Naive thymus-derived CD4-positive, alpha-beta T cell (primary cell): ENCODE data around the gene NAB2. TPM values are rescaled to one million over a fixed set of nuclear protein-coding genes. Genes with fewer than 3 reads are reported as not detected.

Source experiments
- ATAC-seq: fragments of 150-1000 bp; cut with Tn5 transposase; 2 replicates; pipeline ENCODE4 v1.10.0; 2021; ENCODE audit warnings: mild to moderate bottlenecking, moderate library complexity
- CTCF ChIA-PET: fragments of 350-600 bp; sonication (Branson Sonifier 250); formaldehyde crosslinking; loops from one replicate; lab custom pipeline; 2021; ENCODE audit warnings: antibody characterized with exemption; lab: Charles Lee
- POLR2A ChIA-PET: fragments of 350-600 bp; sonication (Branson Sonifier 250); formaldehyde crosslinking; loops from one replicate; lab custom pipeline; 2021; ENCODE audit warnings: antibody characterized with exemption, inconsistent platforms; lab: Charles Lee
- DNase-seq, 9 donors: peaks; one replicate each; pipeline versions ENCODE4 v3.0.0 to v3.0.0-alpha.2; 2020 to 2022; ENCODE audit warnings: mixed read lengths in 1 of 9
- H3K27ac ChIP-seq: one replicate; pipeline ENCODE4 v1.7.0; 2013; ENCODE audit warnings: mild to moderate bottlenecking, low read depth, low read length, moderate library complexity
- H3K27me3 ChIP-seq, 2 donors: one replicate each; pipeline ENCODE4 v1.7.0; 2013; ENCODE audit warnings: low read length in 2 of 2, mild to moderate bottlenecking in 2 of 2, moderate library complexity in 2 of 2; ENCODE audit not compliant: control insufficient read depth in 2 of 2, insufficient read depth in 2 of 2
- H3K36me3 ChIP-seq, 3 experiments: 1 replicate in 2 of 3; 2 replicates in 1 of 3; pipeline ENCODE4 v1.7.0; 2013; ENCODE audit warnings: low read length in 3 of 3, mild to moderate bottlenecking in 3 of 3, moderate library complexity in 1 of 3; ENCODE audit not compliant: insufficient read depth in 3 of 3, control insufficient read depth in 2 of 3
- H3K4me1 ChIP-seq, 2 donors: one replicate each; pipeline ENCODE4 v1.7.0; 2013; ENCODE audit warnings: low read length in 2 of 2, mild to moderate bottlenecking in 2 of 2, moderate library complexity in 1 of 2; ENCODE audit not compliant: control insufficient read depth in 2 of 2, insufficient read depth in 2 of 2
- H3K4me3 ChIP-seq: 2 replicates; pipeline ENCODE4 v1.7.0; 2013; ENCODE audit warnings: mild to moderate bottlenecking, low read length
- H3K9me3 ChIP-seq, 3 experiments: 1 replicate in 2 of 3; 2 replicates in 1 of 3; pipeline ENCODE4 v1.7.0; 2013; ENCODE audit warnings: low read length in 3 of 3; ENCODE audit not compliant: control insufficient read depth in 2 of 3
- H3K27ac Mint-ChIP-seq, 9 donors: one replicate each; pipeline ENCODE4 v1.8.0; 2020 to 2022; ENCODE audit warnings: mixed read lengths in 9 of 9, mild to moderate bottlenecking in 8 of 9, moderate library complexity in 5 of 9, inconsistent platforms in 2 of 9
- H3K27me3 Mint-ChIP-seq, 5 donors: one replicate each; pipeline ENCODE4 v1.8.0; 2021 to 2022; ENCODE audit warnings: mixed read lengths in 5 of 5, mild to moderate bottlenecking in 1 of 5
- H3K36me3 Mint-ChIP-seq, 5 donors: one replicate each; pipeline ENCODE4 v1.8.0; 2020 to 2022; ENCODE audit warnings: mixed read lengths in 5 of 5, mild to moderate bottlenecking in 3 of 5, inconsistent platforms in 1 of 5
- H3K4me1 Mint-ChIP-seq, 7 donors: one replicate each; pipeline ENCODE4 v1.8.0; 2020 to 2022; ENCODE audit warnings: mixed read lengths in 7 of 7, mild to moderate bottlenecking in 3 of 7, inconsistent platforms in 1 of 7
- H3K4me3 Mint-ChIP-seq, 10 donors: one replicate each; pipeline ENCODE4 v1.8.0; 2020 to 2022; ENCODE audit warnings: mild to moderate bottlenecking in 10 of 10, mixed read lengths in 10 of 10, moderate library complexity in 6 of 10, inconsistent platforms in 2 of 10
- H3K9me3 Mint-ChIP-seq, 11 donors: one replicate each; pipeline ENCODE4 v1.8.0; 2020 to 2022; ENCODE audit warnings: mixed read lengths in 11 of 11, mild to moderate bottlenecking in 4 of 11, inconsistent platforms in 1 of 11, moderate library complexity in 1 of 11
- intact Hi-C, 2 donors: fragments of 100-400 bp; cut with micrococcal nuclease; formaldehyde crosslinking; loops; one replicate each; pipeline ENCODE4 v1.15.1; 2023
- polyA plus RNA-seq, 2 donors: library from polyadenylated mRNA; unstranded; fragments of 300-500 nt; fragmentation: Illumina TruSeq; gene quantifications; one replicate each; pipeline ENCODE4 v1.2.3, GENCODE V29; 2021
- total RNA-seq, 6 experiments: library from RNA in 5 of 6; stranded (reverse) in 5 of 6; gene quantifications; 1 replicate in 5 of 6; 2 replicates in 1 of 6; pipeline ENCODE4 v1.2.3 and lab custom pipeline; 2021 to 2026

Gene NAB2
- total and polyA plus RNA-seq, 7 experiments from 2014 or later = 0.46 to 22.4 (median 7.2) TPM

- Histone ChIP-seq H3K27ac (no peak overlapping the region), H3K9me3 (no peaks in the 10 kb centered on the region), H3K27me3 (no peaks in the 10 kb centered on the region), H3K36me3 (no peaks in the 10 kb centered on the region), H3K4me1 (peaks cover 19 to 20% of the 10 kb centered on the region in 2 donors), H3K4me3 (no peak overlapping the region)
- ChIA-PET CTCF (interaction anchor here (1.1 to 2.0 kb wide), 2 partner anchors 17 to 38 kb away, joined by 4 to 8 read pairs; no protein-coding TSS in a partner anchor), POLR2A (interaction anchor here (0.8 to 2.4 kb wide), 6 partner anchors 9 to 29 kb away, joined by 3 to 10 read pairs (median 3); no protein-coding TSS in a partner anchor)
- peak overlapping the region in 8 of 10 donors; percentile 45 to 79 (median 64) for H3K4me3 Mint-ChIP-seq
- ATAC-seq = no peak
- peaks cover 0 to 2% (median 0%) of the 10 kb centered on the region in 11 donors for H3K9me3 Mint-ChIP-seq
- H3K4me1 Mint-ChIP-seq = peaks cover 25 to 39% (median 34%) of the 10 kb centered on the region in 7 donors
- peak overlapping the region in 4 of 9 donors; percentile 9 to 93 (median 58) for H3K27ac Mint-ChIP-seq
- H3K27me3 Mint-ChIP-seq = peaks cover 0 to 6% (median 0%) of the 10 kb centered on the region in 5 donors
- no peak for DNase-seq
- H3K36me3 Mint-ChIP-seq = no peaks in the 10 kb centered on the region
- intact Hi-C loops = loop anchor here (2.0 kb wide), 3 partner anchors 15 to 17 kb away; no protein-coding TSS in a partner anchor
These were observed 42.7 kb upstream of the NAB2 start for GRCh38 chr12:57046086-57046791.

- DNase-seq (peak in 5 of 9 donors; percentile 21 to 54 (median 37)), ATAC-seq (peak; percentile 75)
- peaks cover 0 to 6% (median 0%) of the 10 kb centered on the region in 5 donors for H3K27me3 Mint-ChIP-seq
- H3K27ac Mint-ChIP-seq = peak overlapping the region; percentile 71 to 93 (median 79)
- H3K4me3 ChIP-seq = peak overlapping the region; percentile 11
- peaks cover 25 to 39% (median 34%) of the 10 kb centered on the region in 7 donors for H3K4me1 Mint-ChIP-seq
- intact Hi-C loops = loop anchor here (2.0 kb wide), 3 partner anchors 14 to 16 kb away; no protein-coding TSS in a partner anchor
- no peaks in the 10 kb centered on the region for H3K36me3 Mint-ChIP-seq
- POLR2A ChIA-PET = interaction anchor here (0.7 to 2.4 kb wide), 9 partner anchors 9 to 65 kb away, joined by 3 to 10 read pairs (median 4); partner anchors contain the start of gene STAT6
- no peaks in the 10 kb centered on the region for H3K36me3 ChIP-seq
- H3K9me3 ChIP-seq = no peaks in the 10 kb centered on the region
- H3K4me1 ChIP-seq = peaks cover 19 to 20% of the 10 kb centered on the region in 2 donors
- no peak overlapping the region for H3K27ac ChIP-seq
- CTCF ChIA-PET = interaction anchor here (0.8 to 2.6 kb wide), 7 partner anchors 14 to 41 kb away, joined by 3 to 19 read pairs (median 6); partner anchors contain the start of gene ZBTB39
- H3K27me3 ChIP-seq = no peaks in the 10 kb centered on the region
- H3K4me3 Mint-ChIP-seq = peak overlapping the region; percentile 45 to 79 (median 59)
- H3K9me3 Mint-ChIP-seq = peaks cover 0 to 2% (median 0%) of the 10 kb centered on the region in 11 donors
These were observed 41.7 kb upstream of the NAB2 start for GRCh38 chr12:57046947-57047890.

DNA sequence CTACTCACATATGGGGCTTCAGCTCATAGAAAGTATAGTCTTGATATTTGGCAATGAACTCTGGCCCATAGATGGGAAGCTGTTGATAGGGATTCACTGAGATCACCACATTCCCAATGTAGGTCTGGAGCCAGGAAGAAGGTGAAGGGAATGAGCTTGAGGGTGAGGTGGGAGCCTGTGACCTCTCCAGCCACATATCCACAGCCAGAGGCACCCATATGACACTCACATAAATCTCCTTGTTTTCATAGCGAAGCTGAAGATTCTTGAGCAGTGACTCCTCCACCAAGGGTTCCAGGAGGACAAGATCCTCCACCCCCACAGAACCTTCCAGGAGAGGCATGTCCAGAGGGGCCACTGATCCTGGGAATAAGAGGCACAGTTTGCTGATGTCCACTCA lies 40.9 kb upstream of the NAB2 start:
- ATAC-seq (no peak), DNase-seq (no peak)
- peaks cover 25 to 39% (median 34%) of the 10 kb centered on the region in 7 donors for H3K4me1 Mint-ChIP-seq
- H3K27ac ChIP-seq = no peak overlapping the region
- peaks cover 0 to 3% (median 0%) of the 10 kb centered on the region in 5 donors for H3K36me3 Mint-ChIP-seq
- intact Hi-C loops = loop anchor here (2.0 kb wide), 3 partner anchors 13 to 17 kb away; no protein-coding TSS in a partner anchor
- H3K4me1 ChIP-seq = peaks cover 19 to 20% of the 10 kb centered on the region in 2 donors
- H3K9me3 ChIP-seq = no peaks in the 10 kb centered on the region
- peaks cover 0 to 6% (median 0%) of the 10 kb centered on the region in 5 donors for H3K27me3 Mint-ChIP-seq
- H3K36me3 ChIP-seq = no peaks in the 10 kb centered on the region
- peak overlapping the region in 7 of 10 donors; percentile 45 to 79 (median 59) for H3K4me3 Mint-ChIP-seq
- POLR2A ChIA-PET = interaction anchor here (0.7 to 2.4 kb wide), 8 partner anchors 9 to 64 kb away, joined by 3 to 10 read pairs (median 6); partner anchors contain the start of gene STAT6
- CTCF ChIA-PET = interaction anchor here (0.8 to 2.6 kb wide), 5 partner anchors 14 to 42 kb away, joined by 3 to 19 read pairs (median 6); partner anchors contain the start of gene ZBTB39
- no peak overlapping the region for H3K4me3 ChIP-seq
- H3K27ac Mint-ChIP-seq = peak overlapping the region in 7 of 9 donors; percentile 75 to 93 (median 79)
- peaks cover 0 to 2% (median 0%) of the 10 kb centered on the region in 11 donors for H3K9me3 Mint-ChIP-seq
- H3K27me3 ChIP-seq = no peaks in the 10 kb centered on the region

DNA sequence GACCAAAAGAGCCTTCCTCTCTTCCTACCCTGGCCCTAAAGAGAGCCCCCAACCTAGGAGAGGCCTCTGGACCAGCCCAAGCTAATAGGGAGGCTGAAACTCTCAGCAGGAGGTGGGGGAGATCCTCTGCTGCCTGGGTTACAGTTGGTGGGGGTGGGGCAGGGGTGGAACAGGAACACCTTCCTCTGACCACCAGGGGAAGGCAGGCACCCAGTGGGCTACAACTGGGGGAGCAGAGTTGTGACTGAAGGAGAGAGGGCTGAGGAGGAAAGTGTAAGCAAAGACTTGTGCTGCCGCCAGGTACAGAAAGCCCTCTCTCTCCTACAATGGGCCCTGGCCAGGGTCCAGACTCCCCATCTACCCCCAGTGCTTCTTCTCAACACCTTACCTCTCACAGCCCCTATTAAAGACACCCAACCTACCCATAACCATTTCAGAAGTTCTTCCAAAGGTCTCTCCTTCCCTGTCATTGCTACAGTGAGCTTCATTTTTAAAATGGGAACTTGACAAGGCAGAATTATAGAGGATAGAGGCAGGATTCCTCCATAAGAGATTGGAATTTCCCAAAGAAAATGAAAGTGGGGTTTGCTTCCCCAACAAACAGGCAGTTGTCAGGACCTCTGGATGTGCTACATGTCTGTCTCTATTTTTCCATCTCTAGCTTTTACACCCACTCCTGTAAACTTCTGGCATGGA lies 40.3 kb upstream of the NAB2 start:
- POLR2A ChIA-PET = interaction anchor here (0.6 to 2.4 kb wide), 8 partner anchors 8 to 294 kb away, joined by 3 to 10 read pairs (median 6); partner anchors contain the start of gene STAT6
- CTCF ChIA-PET = interaction anchor here (0.8 to 2.6 kb wide), 4 partner anchors 13 to 40 kb away, joined by 3 to 19 read pairs (median 8); no protein-coding TSS in a partner anchor

GRCh38 chr12:57049119-57049446 lies 39.8 kb upstream of the NAB2 start:
- peaks cover 0 to 6% (median 0%) of the 10 kb centered on the region in 5 donors for H3K27me3 Mint-ChIP-seq
- peak overlapping the region in 1 of 9 donors; percentile 10 for H3K27ac Mint-ChIP-seq
- Histone ChIP-seq H3K4me1 (peaks cover 19 to 20% of the 10 kb centered on the region in 2 donors), H3K4me3 (no peak overlapping the region), H3K27me3 (no peaks in the 10 kb centered on the region), H3K27ac (no peak overlapping the region), H3K36me3 (no peaks in the 10 kb centered on the region), H3K9me3 (no peaks in the 10 kb centered on the region)
- peaks cover 25 to 39% (median 34%) of the 10 kb centered on the region in 7 donors for H3K4me1 Mint-ChIP-seq
- H3K9me3 Mint-ChIP-seq = peaks cover 0 to 2% (median 0%) of the 10 kb centered on the region in 11 donors
- H3K36me3 Mint-ChIP-seq = peaks cover 0 to 14% (median 0%) of the 10 kb centered on the region in 5 donors
- intact Hi-C loops = no loop called here
- no peak for ATAC-seq
- CTCF ChIA-PET = interaction anchor here (1.9 to 2.6 kb wide), 2 partner anchors 12 to 41 kb away, joined by 6 to 19 read pairs; no protein-coding TSS in a partner anchor
- DNase-seq = no peak
- POLR2A ChIA-PET = interaction anchor here (0.6 to 2.3 kb wide), 3 partner anchors 18 to 293 kb away, joined by 3 to 10 read pairs (median 9); partner anchors contain the start of gene STAT6
- no peak overlapping the region for H3K4me3 Mint-ChIP-seq

More for the DNA sequence above, 40.3 kb upstream of the NAB2 start:
- Histone ChIP-seq H3K36me3 (no peaks in the 10 kb centered on the region), H3K4me3 (no peak overlapping the region), H3K27ac (no peak overlapping the region), H3K4me1 (peaks cover 19 to 20% of the 10 kb centered on the region in 2 donors), H3K27me3 (no peaks in the 10 kb centered on the region), H3K9me3 (no peaks in the 10 kb centered on the region)
- Mint-ChIP-seq H3K27me3 (peaks cover 0 to 6% (median 0%) of the 10 kb centered on the region in 5 donors), H3K9me3 (peaks cover 0 to 2% (median 0%) of the 10 kb centered on the region in 11 donors), H3K36me3 (peaks cover 0 to 9% (median 0%) of the 10 kb centered on the region in 5 donors), H3K4me3 (peak overlapping the region in 2 of 10 donors; percentile 0 to 15), H3K4me1 (peaks cover 25 to 39% (median 34%) of the 10 kb centered on the region in 7 donors), H3K27ac (peak overlapping the region in 1 of 9 donors; percentile 75)
- ATAC-seq = no peak
- no peak for DNase-seq
- intact Hi-C loops = no loop called here
